Spleen (tissue), 7 donors: ENCODE data around the gene SFXN2.

ENCODE experiments used
- CTCF ChIP-seq, 11 experiments: fragments of 200-600 bp in 7 of 11; fragments of 450-650 bp in 4 of 11; sonication (generic) in 4 of 11; IDR thresholded peaks in 8 of 11; conservative IDR thresholded peaks in 3 of 11; 1 replicate in 7 of 11; 2 replicates in 4 of 11; pipeline versions ENCODE4 v1.4.0 to v1.8.0; 2016 to 2021; ENCODE audit warnings: antibody characterized with exemption in 11 of 11, inconsistent platforms in 4 of 11, mild to moderate bottlenecking in 1 of 11
- POLR2A ChIP-seq, 3 donors: fragments of 450-650 bp; IDR thresholded peaks; one replicate each; pipeline ENCODE4 v1.5.1; 2017; ENCODE audit warnings: antibody characterized with exemption in 3 of 3, mild to moderate bottlenecking in 1 of 3
- donor health status: DM: no; HTN: no; CAD: no; lungs with moderate emphysema.
- donor health status: DM: no; HTN: no; CAD: no.
- donor health status: DM: no; HTN: no; CAD: no.

DNA sequence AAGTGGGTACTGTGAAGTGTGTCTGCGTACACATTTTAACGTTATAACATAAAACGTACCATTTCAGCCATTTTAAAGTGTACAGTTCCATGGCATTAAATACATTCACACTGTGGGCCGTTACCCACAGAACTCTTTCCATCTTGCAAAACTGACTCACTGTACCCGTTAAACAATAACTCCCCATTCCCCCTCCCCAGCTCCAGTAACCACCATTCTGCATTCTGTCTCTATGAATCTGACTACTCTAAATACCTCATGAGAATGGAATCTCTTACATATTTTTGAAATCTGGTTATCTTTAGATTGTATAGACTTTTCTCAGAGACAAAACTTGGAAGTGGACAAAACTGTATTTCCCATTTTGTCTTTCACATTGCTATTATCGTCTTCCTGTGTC lies 9.5 kb upstream of the SFXN2 start:
- no peak for TF ChIP-seq POLR2A (IDR thresholded peaks at IDR 0.05)
- TF ChIP-seq CTCF (IDR thresholded peaks at IDR 0.05 in 8 of 11, conservative IDR thresholded peaks at IDR 0.05 in 3 of 11), result no peak
